Loucy (cell line): Measurements from ENCODE around the gene TRANK1.

Experiments used
- H2AFZ ChIP-seq: fragments of 200-600 bp; sonication (generic); 2 replicates; pipeline ENCODE4 v1.6.0; 2016; ENCODE audit warnings: antibody characterized with exemption, mild to moderate bottlenecking, low read length, moderate library complexity
- H3F3A ChIP-seq: fragments of 200-600 bp; 2 replicates; pipeline ENCODE4 v1.6.0; 2016; ENCODE audit warnings: antibody characterized with exemption, low read depth, mild to moderate bottlenecking
- H3K27me3 ChIP-seq: fragments of 200-600 bp; sonication (generic); 2 replicates; pipeline ENCODE4 v1.6.1; 2014; ENCODE audit warnings: low read length, mild to moderate bottlenecking; ENCODE audit not compliant: insufficient read depth, poor library complexity, severe bottlenecking
- H3K36me3 ChIP-seq: fragments of 200-600 bp; sonication (generic); 2 replicates; pipeline ENCODE4 v1.6.1; 2016; ENCODE audit warnings: low read length; ENCODE audit not compliant: insufficient read depth
- H3K4me1 ChIP-seq: fragments of 200-600 bp; sonication (generic); 2 replicates; pipeline ENCODE4 v1.5.1; 2014; ENCODE audit warnings: low read length, mild to moderate bottlenecking; ENCODE audit not compliant: insufficient read depth, poor library complexity, severe bottlenecking
- H3K4me2 ChIP-seq: fragments of 200-600 bp; sonication (generic); 2 replicates; pipeline ENCODE4 v1.6.0; 2014; ENCODE audit warnings: antibody characterized with exemption, low read length, low read depth, mild to moderate bottlenecking; ENCODE audit not compliant: poor library complexity, severe bottlenecking
- H3K4me3 ChIP-seq: fragments of 200-600 bp; sonication (generic); 2 replicates; pipeline ENCODE4 v1.5.1; 2014; ENCODE audit warnings: low read length, mild to moderate bottlenecking, mixed read lengths; ENCODE audit not compliant: poor library complexity, severe bottlenecking
- H3K79me2 ChIP-seq: fragments of 200-600 bp; sonication (generic); 2 replicates; pipeline ENCODE4 v1.6.1; 2014; ENCODE audit warnings: low read length; ENCODE audit not compliant: insufficient read depth
- H3K9ac ChIP-seq: fragments of 200-600 bp; sonication (generic); 2 replicates; pipeline ENCODE4 v1.6.0; 2014; ENCODE audit warnings: mild to moderate bottlenecking, low read depth, low read length, moderate library complexity; ENCODE audit not compliant: poor library complexity, severe bottlenecking
- H3K9me2 ChIP-seq: fragments of 200-600 bp; sonication (generic); replicated peaks from 2 replicates; pipeline ENCODE4 v1.6.1; 2016; ENCODE audit warnings: low read depth, low read length, mixed read lengths
- H3K9me3 ChIP-seq: fragments of 200-600 bp; sonication (generic); 2 replicates; pipeline ENCODE4 v1.6.1; 2014; ENCODE audit warnings: mild to moderate bottlenecking, antibody characterized with exemption, low read length, low read depth; ENCODE audit not compliant: insufficient read depth
- H4K20me1 ChIP-seq: fragments of 200-600 bp; sonication (generic); 2 replicates; pipeline ENCODE4 v1.6.0; 2014; ENCODE audit warnings: antibody characterized with exemption, low read length, mild to moderate bottlenecking; ENCODE audit not compliant: insufficient read depth, poor library complexity, severe bottlenecking
- CTCF ChIP-seq: fragments of 200-600 bp; sonication (generic); conservative IDR thresholded peaks from 2 replicates; pipeline ENCODE4 v1.5.1; 2014; ENCODE audit warnings: mild to moderate bottlenecking, antibody characterized with exemption, low read length
- EZH2phosphoT487 ChIP-seq: fragments of 200-600 bp; IDR thresholded peaks from 2 replicates; pipeline ENCODE4 v1.6.1; 2018; ENCODE audit warnings: antibody characterized with exemption, mild to moderate bottlenecking, moderate library complexity, borderline replicate concordance

Gene TRANK1

GRCh38 chr3:36957862-36958686, 13.2 kb upstream of the TRANK1 start:
- Histone ChIP-seq H3K27me3 (no peaks in the 10 kb centered on the region), H3K4me3 (peak overlapping the region; percentile 41), H2AFZ (peak overlapping the region; percentile 66), H4K20me1 (no peaks in the 10 kb centered on the region), H3K4me1 (peaks cover 7% of the 10 kb centered on the region), H3K9ac (no peak overlapping the region), H3K4me2 (peak overlapping the region; percentile 48), H3K9me3 (no peaks in the 10 kb centered on the region), H3K79me2 (no peaks in the 10 kb centered on the region), H3F3A (no peaks in the 10 kb centered on the region), H3K36me3 (no peaks in the 10 kb centered on the region), H3K9me2 (no peaks in the 10 kb centered on the region)
- no peak for TF ChIP-seq EZH2phosphoT487
- no peak for TF ChIP-seq CTCF

- Histone ChIP-seq H3K36me3 (no peaks in the 10 kb centered on the region), H3F3A (no peaks in the 10 kb centered on the region), H3K4me2 (no peak overlapping the region), H3K9me3 (no peaks in the 10 kb centered on the region), H3K4me3 (no peak overlapping the region), H3K9ac (no peak overlapping the region), H4K20me1 (no peaks in the 10 kb centered on the region), H3K79me2 (no peaks in the 10 kb centered on the region), H3K4me1 (peaks cover 7% of the 10 kb centered on the region), H3K9me2 (no peaks in the 10 kb centered on the region), H2AFZ (no peak overlapping the region), H3K27me3 (no peaks in the 10 kb centered on the region)
- TF ChIP-seq EZH2phosphoT487 (no peak), CTCF (peak; percentile 60)
Observed at GRCh38 chr3:36957063-36957462, 12.2 kb upstream of the TRANK1 start.

GRCh38 chr3:36956155-36956554, 11.3 kb upstream of the TRANK1 start:
- Histone ChIP-seq H2AFZ (no peak overlapping the region), H3K4me1 (peaks cover 7% of the 10 kb centered on the region), H3K4me3 (no peak overlapping the region), H3K27me3 (no peaks in the 10 kb centered on the region), H3K9ac (no peak overlapping the region), H4K20me1 (no peaks in the 10 kb centered on the region), H3F3A (no peaks in the 10 kb centered on the region), H3K9me3 (no peaks in the 10 kb centered on the region), H3K79me2 (no peaks in the 10 kb centered on the region), H3K36me3 (no peaks in the 10 kb centered on the region), H3K4me2 (no peak overlapping the region), H3K9me2 (no peaks in the 10 kb centered on the region)
- TF ChIP-seq EZH2phosphoT487 (no peak), CTCF (no peak)
